ENCODE data around the gene CTPS2.
"Not testable (repeated sequence)": the region's sequence is repeated elsewhere in the genome, so short reads cannot be mapped to it uniquely, and the experiment has no call there.

Gene CTPS2

GRCh38 chrX:16603822-16604221, 108.6 kb downstream of the CTPS2 start:
- no peak for TF ChIP-seq CTCF (IDR thresholded peaks at IDR 0.05; ENCODE audit: insufficient read depth, missing control alignments)
- DNase-seq (ENCODE audit: insufficient read length, low spot score) (no peak), FAIRE-seq (no peak)

GRCh38 chrX:16603235-16603634, 109.2 kb downstream of the CTPS2 start:
- not testable (repeated sequence) for DNase-seq (ENCODE audit: insufficient read length, low spot score)

GRCh38 chrX:16601885-16602284, 110.6 kb downstream of the CTPS2 start:
- TF ChIP-seq CTCF (IDR thresholded peaks at IDR 0.05; ENCODE audit: insufficient read depth, missing control alignments), result no peak
- no peak for FAIRE-seq
- no peak for DNase-seq (ENCODE audit: insufficient read length, low spot score)

More at GRCh38 chrX:16603235-16603634, 109.2 kb downstream of the CTPS2 start:
- not testable (repeated sequence) for FAIRE-seq

- TF ChIP-seq CTCF (IDR thresholded peaks at IDR 0.05; ENCODE audit: insufficient read depth, missing control alignments), result no peak
- FAIRE-seq, result no peak
- no peak for DNase-seq (ENCODE audit: insufficient read length, low spot score)
Observed at GRCh38 chrX:16594490-16594889, 118.0 kb downstream of the CTPS2 start.

GRCh38 chrX:16593801-16594200, 118.7 kb downstream of the CTPS2 start:
- FAIRE-seq, result no peak
- no peak for TF ChIP-seq CTCF (IDR thresholded peaks at IDR 0.05; ENCODE audit: insufficient read depth, missing control alignments)

GRCh38 chrX:16592194-16592770, 120.2 kb downstream of the CTPS2 start:
- no peak for FAIRE-seq
- DNase-seq (ENCODE audit: insufficient read length, low spot score), result no peak

More at GRCh38 chrX:16593801-16594200, 118.7 kb downstream of the CTPS2 start:
- no peak for DNase-seq (ENCODE audit: insufficient read length, low spot score)

GRCh38 chrX:16589826-16590225, 122.6 kb downstream of the CTPS2 start:
- no peak for DNase-seq (ENCODE audit: insufficient read length, low spot score)
- no peak for TF ChIP-seq CTCF (IDR thresholded peaks at IDR 0.05; ENCODE audit: insufficient read depth, missing control alignments)
- FAIRE-seq, result no peak

More at GRCh38 chrX:16592194-16592770, 120.2 kb downstream of the CTPS2 start:
- no peak for TF ChIP-seq CTCF (IDR thresholded peaks at IDR 0.05; ENCODE audit: insufficient read depth, missing control alignments)

GRCh38 chrX:16589211-16589610, 123.3 kb downstream of the CTPS2 start:
- no peak for TF ChIP-seq CTCF (IDR thresholded peaks at IDR 0.05; ENCODE audit: insufficient read depth, missing control alignments)
- no peak for DNase-seq (ENCODE audit: insufficient read length, low spot score)
- FAIRE-seq, result no peak

All from D721Med (cell line).